Thoracic aorta (tissue), 2 donors: ENCODE measurements around the gene PLA2G12A. TPM values are rescaled to one million over a fixed set of nuclear protein-coding genes. Genes with fewer than 3 reads are reported as not detected.

Experiments used
- ATAC-seq: fragments of 150-250 bp; one replicate; pipeline ENCODE4 v1.8.0; 2017; ENCODE audit warnings: low read depth; ENCODE audit not compliant: insufficient number of reproducible peaks, low FRiP score
- DNase-seq: peaks from one replicate; pipeline ENCODE4 v3.0.0-alpha.2; 2020; ENCODE audit warnings: low spot score
- H3K27ac ChIP-seq, 2 donors: fragments of 200-600 bp; sonication (generic); 1 replicate in 1 of 2; 2 replicates in 1 of 2; pipeline ENCODE4 v1.5.1; 2016; ENCODE audit warnings: mild to moderate bottlenecking in 2 of 2, moderate library complexity in 2 of 2
- H3K27me3 ChIP-seq: fragments of 200-600 bp; sonication (generic); replicated peaks from 2 replicates; pipeline ENCODE4 v1.6.0; 2016; ENCODE audit warnings: mild to moderate bottlenecking; ENCODE audit not compliant: insufficient read depth
- H3K36me3 ChIP-seq: fragments of 200-600 bp; sonication (generic); one replicate; pipeline ENCODE4 v1.5.1; 2016
- H3K4me1 ChIP-seq, 2 donors: fragments of 200-600 bp; sonication (generic); 1 replicate in 1 of 2; 2 replicates in 1 of 2; pipeline versions ENCODE4 v1.5.1 to v1.6.0; 2016; ENCODE audit warnings: low read depth in 2 of 2, mild to moderate bottlenecking in 1 of 2; ENCODE audit not compliant: control insufficient read depth in 1 of 2
- H3K4me3 ChIP-seq: fragments of 200-600 bp; sonication (generic); 2 replicates; pipeline ENCODE4 v1.5.1; 2016; ENCODE audit warnings: mild to moderate bottlenecking
- H3K9me3 ChIP-seq: fragments of 200-600 bp; sonication (generic); 2 replicates; pipeline ENCODE4 v1.5.1; 2016
- CTCF ChIP-seq: fragments of 200-600 bp; sonication (generic); IDR thresholded peaks from one replicate; pipeline ENCODE4 v1.5.1; 2019; ENCODE audit warnings: antibody characterized with exemption
- total RNA-seq, 2 donors: library from RNA; depleted of rRNA; stranded (reverse); fragments of >200 nt; gene quantifications; one replicate each; pipeline versions ENCODE4 v1.1.0 to v1.2.3, GENCODE V29; 2016

The PLA2G12A gene
- total RNA-seq, 2 donors from 2014 or later = 20.3 to 635 TPM

- peaks cover 6% of the 10 kb centered on the region for H3K36me3 ChIP-seq
- no peak for TF ChIP-seq CTCF
- H3K4me3 ChIP-seq = no peak overlapping the region
- H3K9me3 ChIP-seq = no peaks in the 10 kb centered on the region
- DNase-seq = no peak
- no peak for ATAC-seq
- H3K27me3 ChIP-seq = no peaks in the 10 kb centered on the region
- no peaks in the 10 kb centered on the region for H3K4me1 ChIP-seq
- no peak overlapping the region for H3K27ac ChIP-seq
Observed at GRCh38 chr4:109718759-109719158, 11.1 kb downstream of the PLA2G12A start.

GRCh38 chr4:109713500-109713899, 16.4 kb downstream of the PLA2G12A start:
- Histone ChIP-seq H3K36me3 (peaks cover 6% of the 10 kb centered on the region), H3K9me3 (no peaks in the 10 kb centered on the region), H3K4me1 (peaks cover 0 to 6% of the 10 kb centered on the region in 2 donors), H3K27ac (no peak overlapping the region), H3K4me3 (no peak overlapping the region), H3K27me3 (no peaks in the 10 kb centered on the region)
- ATAC-seq (no peak), DNase-seq (no peak)
- no peak for TF ChIP-seq CTCF

- H3K36me3 ChIP-seq = no peaks in the 10 kb centered on the region
Observed at GRCh38 chr4:109708990-109709389, 20.9 kb downstream of the PLA2G12A start.

GRCh38 chr4:109708435-109708834, 21.4 kb downstream of the PLA2G12A start:
- Histone ChIP-seq H3K27ac (peak overlapping the region; percentile 8 to 41), H3K36me3 (no peaks in the 10 kb centered on the region), H3K9me3 (no peaks in the 10 kb centered on the region), H3K27me3 (no peaks in the 10 kb centered on the region), H3K4me3 (no peak overlapping the region), H3K4me1 (peaks cover 2 to 6% of the 10 kb centered on the region in 2 donors)
- DNase-seq (no peak), ATAC-seq (no peak)
- TF ChIP-seq CTCF = no peak

More at GRCh38 chr4:109708990-109709389, 20.9 kb downstream of the PLA2G12A start:
- no peak for ATAC-seq
- Histone ChIP-seq H3K9me3 (no peaks in the 10 kb centered on the region), H3K4me3 (no peak overlapping the region), H3K27ac (peak overlapping the region in 1 of 2 donors; percentile 41), H3K4me1 (peaks cover 2 to 6% of the 10 kb centered on the region in 2 donors), H3K27me3 (no peaks in the 10 kb centered on the region)
- DNase-seq = no peak
- TF ChIP-seq CTCF = no peak

- Histone ChIP-seq H3K27me3 (no peaks in the 10 kb centered on the region), H3K4me1 (peaks cover 12 to 16% of the 10 kb centered on the region in 2 donors), H3K27ac (peak overlapping the region; percentile 76 to 84), H3K36me3 (no peaks in the 10 kb centered on the region), H3K4me3 (peak overlapping the region; percentile 98), H3K9me3 (no peaks in the 10 kb centered on the region)
- ATAC-seq (no peak), DNase-seq (no peak)
- no peak for TF ChIP-seq CTCF
Observed at GRCh38 chr4:109703664-109704361, 26.1 kb downstream of the PLA2G12A start.
